Stomach smooth muscle (tissue), 2 donors: ENCODE measurements around the gene SLC12A7.
"Not testable (repeated sequence)": the region's sequence is repeated elsewhere in the genome, so short reads cannot be mapped to it uniquely, and the experiment has no call there.

Experiments used
- H3K27ac ChIP-seq: one replicate; pipeline ENCODE4 v1.7.0; 2013; ENCODE audit warnings: mild to moderate bottlenecking, low read length, inconsistent platforms
- H3K27me3 ChIP-seq, 2 donors: one replicate each; pipeline ENCODE4 v1.7.0; 2013; ENCODE audit warnings: low read length in 2 of 2; ENCODE audit not compliant: insufficient read depth in 2 of 2, control insufficient read depth in 1 of 2
- H3K36me3 ChIP-seq, 2 donors: one replicate each; pipeline ENCODE4 v1.7.0; 2013; ENCODE audit warnings: low read length in 2 of 2; ENCODE audit not compliant: control insufficient read depth in 2 of 2, insufficient read depth in 2 of 2
- H3K4me1 ChIP-seq: one replicate; pipeline ENCODE4 v1.7.0; 2013; ENCODE audit warnings: low read length; ENCODE audit not compliant: control insufficient read depth, insufficient read depth
- H3K4me3 ChIP-seq, 2 donors: one replicate each; pipeline ENCODE4 v1.7.0; 2013; ENCODE audit warnings: low read length in 2 of 2
- H3K9ac ChIP-seq, 2 donors: one replicate each; pipeline ENCODE4 v1.7.0; 2013; ENCODE audit warnings: low read length in 2 of 2, mild to moderate bottlenecking in 1 of 2
- H3K9me3 ChIP-seq, 2 donors: one replicate each; pipeline ENCODE4 v1.7.0; 2013; ENCODE audit warnings: low read length in 2 of 2; ENCODE audit not compliant: control insufficient read depth in 2 of 2
- donor health status: healthy.
- donor health status: Pancreatic carcinoma.

The SLC12A7 gene

GRCh38 chr5:1099926-1100663 lies 11.8 kb downstream of the SLC12A7 start:
- H3K27me3 ChIP-seq: no peaks in the 10 kb centered on the region
- H3K27ac ChIP-seq: no peak overlapping the region
- H3K4me3 ChIP-seq: no peak overlapping the region
- H3K36me3 ChIP-seq: no peaks in the 10 kb centered on the region
- no peaks in the 10 kb centered on the region for H3K9me3 ChIP-seq
- H3K4me1 ChIP-seq: peaks cover 41% of the 10 kb centered on the region
- no peak overlapping the region for H3K9ac ChIP-seq

GRCh38 chr5:1098986-1099597 lies 12.8 kb downstream of the SLC12A7 start:
- no peak overlapping the region for H3K27ac ChIP-seq
- no peaks in the 10 kb centered on the region for H3K36me3 ChIP-seq
- H3K4me3 ChIP-seq: no peak overlapping the region
- no peaks in the 10 kb centered on the region for H3K9me3 ChIP-seq
- H3K27me3 ChIP-seq: no peaks in the 10 kb centered on the region
- peaks cover 33% of the 10 kb centered on the region for H3K4me1 ChIP-seq
- H3K9ac ChIP-seq: no peak overlapping the region

- H3K27ac ChIP-seq, H3K36me3 ChIP-seq, H3K9ac ChIP-seq, H3K9me3 ChIP-seq, H3K4me3 ChIP-seq, H3K27me3 ChIP-seq: not testable (repeated sequence)
- peaks cover 22% of the 10 kb centered on the region for H3K4me1 ChIP-seq
These were observed 13.9 kb downstream of the SLC12A7 start for GRCh38 chr5:1097988-1098385.

- H3K4me1 ChIP-seq: peaks cover 17% of the 10 kb centered on the region
- no peaks in the 10 kb centered on the region for H3K9me3 ChIP-seq
- H3K27me3 ChIP-seq: no peaks in the 10 kb centered on the region
- no peak overlapping the region for H3K9ac ChIP-seq
- H3K36me3 ChIP-seq: peaks cover 0 to 6% of the 10 kb centered on the region in 2 donors
- no peak overlapping the region for H3K27ac ChIP-seq
- no peak overlapping the region for H3K4me3 ChIP-seq
These were observed 14.4 kb downstream of the SLC12A7 start for GRCh38 chr5:1097381-1097987.

GRCh38 chr5:1096838-1097237 lies 15.0 kb downstream of the SLC12A7 start:
- Histone ChIP-seq H3K36me3 (peaks cover 0 to 9% of the 10 kb centered on the region in 2 donors), H3K9ac (no peak overlapping the region), H3K4me1 (peaks cover 10% of the 10 kb centered on the region), H3K27ac (no peak overlapping the region), H3K4me3 (no peak overlapping the region), H3K9me3 (no peaks in the 10 kb centered on the region), H3K27me3 (no peaks in the 10 kb centered on the region)

- Histone ChIP-seq H3K9me3 (no peaks in the 10 kb centered on the region), H3K9ac (no peak overlapping the region), H3K36me3 (peaks cover 0 to 9% of the 10 kb centered on the region in 2 donors), H3K27ac (no peak overlapping the region), H3K27me3 (no peaks in the 10 kb centered on the region), H3K4me3 (no peak overlapping the region), H3K4me1 (peaks cover 9% of the 10 kb centered on the region)
These were observed 15.9 kb downstream of the SLC12A7 start for GRCh38 chr5:1095990-1096363.

- no peaks in the 10 kb centered on the region for H3K27me3 ChIP-seq
- peaks cover 0 to 9% of the 10 kb centered on the region in 2 donors for H3K36me3 ChIP-seq
- H3K9ac ChIP-seq: no peak overlapping the region
- H3K4me3 ChIP-seq: no peak overlapping the region
- no peak overlapping the region for H3K27ac ChIP-seq
- H3K4me1 ChIP-seq: peaks cover 6% of the 10 kb centered on the region
- no peaks in the 10 kb centered on the region for H3K9me3 ChIP-seq
These were observed 16.4 kb downstream of the SLC12A7 start for GRCh38 chr5:1095302-1095989.

- no peaks in the 10 kb centered on the region for H3K9me3 ChIP-seq
- H3K4me3 ChIP-seq: no peak overlapping the region
- peaks cover 0 to 9% of the 10 kb centered on the region in 2 donors for H3K36me3 ChIP-seq
- no peak overlapping the region for H3K27ac ChIP-seq
- H3K4me1 ChIP-seq: peaks cover 3% of the 10 kb centered on the region
- H3K27me3 ChIP-seq: no peaks in the 10 kb centered on the region
- no peak overlapping the region for H3K9ac ChIP-seq
These were observed 17.1 kb downstream of the SLC12A7 start for GRCh38 chr5:1094670-1095190.

- Histone ChIP-seq H3K9me3 (no peaks in the 10 kb centered on the region), H3K27me3 (no peaks in the 10 kb centered on the region), H3K36me3 (peaks cover 0 to 9% of the 10 kb centered on the region in 2 donors), H3K9ac (no peak overlapping the region), H3K27ac (no peak overlapping the region), H3K4me1 (no peaks in the 10 kb centered on the region), H3K4me3 (no peak overlapping the region)
These were observed 18.5 kb downstream of the SLC12A7 start for GRCh38 chr5:1093361-1093760.

GRCh38 chr5:1092122-1092521 lies 19.7 kb downstream of the SLC12A7 start:
- H3K9me3 ChIP-seq: no peaks in the 10 kb centered on the region
- no peak overlapping the region for H3K4me3 ChIP-seq
- H3K27me3 ChIP-seq: no peaks in the 10 kb centered on the region
- H3K9ac ChIP-seq: no peak overlapping the region
- peaks cover 4 to 15% of the 10 kb centered on the region in 2 donors for H3K36me3 ChIP-seq
- no peaks in the 10 kb centered on the region for H3K4me1 ChIP-seq
- H3K27ac ChIP-seq: no peak overlapping the region
